A673 (cell line): Measurements from ENCODE around the gene WFIKKN1. TPM values are rescaled to one million over a fixed set of nuclear protein-coding genes. Genes with fewer than 3 reads are reported as not detected.

Experiments used
- BruUV-seq: library from RNA; stranded (reverse); fragments of 400-500 nt; replicated peaks from 2 replicates; lab custom pipeline; 2021; lab: Mats Ljungman, UMichigan
- CTCF ChIA-PET: fragments of 300-600 bp; sonication (Branson Sonifier 250); formaldehyde crosslinking; loops from one replicate; lab custom pipeline; 2022; ENCODE audit warnings: antibody characterized with exemption; lab: Charles Lee
- POLR2A ChIA-PET: fragments of 300-600 bp; sonication (Branson Sonifier 250); formaldehyde crosslinking; loops from one replicate; lab custom pipeline; 2022; ENCODE audit warnings: antibody characterized with exemption; ENCODE audit not compliant: low non-redundant PET; lab: Charles Lee
- DNase-seq: peaks from one replicate; pipeline ENCODE4 v3.0.0-alpha.2; 2015; ENCODE audit warnings: low spot score
- H3K27ac ChIP-seq: fragments of 200-600 bp; sonication (generic); 2 replicates; pipeline ENCODE4 v1.5.1; 2016; ENCODE audit warnings: mixed run types, low read depth, mild to moderate bottlenecking, mixed read lengths, antibody characterized with exemption, low read length; ENCODE audit not compliant: poor library complexity, severe bottlenecking
- H3K27me3 ChIP-seq: fragments of 200-600 bp; sonication (generic); replicated peaks from 2 replicates; pipeline ENCODE4 v1.6.1; 2017; ENCODE audit warnings: mixed run types, low read depth, mild to moderate bottlenecking, mixed read lengths, antibody characterized with exemption, low read length; ENCODE audit not compliant: insufficient read depth, poor library complexity
- H3K36me3 ChIP-seq: fragments of 200-600 bp; sonication (generic); 2 replicates; pipeline ENCODE4 v1.6.1; 2016; ENCODE audit warnings: mixed run types, mild to moderate bottlenecking, mixed read lengths, antibody characterized with exemption, low read length; ENCODE audit not compliant: insufficient read depth, poor library complexity, severe bottlenecking
- H3K4me1 ChIP-seq: fragments of 200-600 bp; sonication (generic); 2 replicates; pipeline ENCODE4 v1.6.1; 2017; ENCODE audit warnings: mixed run types, mild to moderate bottlenecking, mixed read lengths, antibody characterized with exemption, low read length; ENCODE audit not compliant: insufficient read depth, poor library complexity, severe bottlenecking
- H3K4me3 ChIP-seq: fragments of 200-600 bp; sonication (generic); 2 replicates; pipeline ENCODE4 v1.5.1; 2016; ENCODE audit warnings: low read depth, mixed run types, mild to moderate bottlenecking, mixed read lengths, low read length; ENCODE audit not compliant: poor library complexity, severe bottlenecking
- H3K9me3 ChIP-seq: fragments of 200-600 bp; sonication (generic); 2 replicates; pipeline ENCODE4 v1.6.1; 2016; ENCODE audit warnings: mixed run types, low read depth, mild to moderate bottlenecking, mixed read lengths, antibody characterized with exemption, low read length; ENCODE audit not compliant: poor library complexity, severe bottlenecking
- EZH2 ChIP-seq: fragments of 200-600 bp; sonication (generic); IDR thresholded peaks from 2 replicates; pipeline ENCODE4 v1.6.1; 2017; ENCODE audit warnings: borderline replicate concordance, low read depth, mild to moderate bottlenecking, mixed read lengths, antibody characterized with exemption, low read length; ENCODE audit not compliant: poor library complexity, severe bottlenecking
- intact Hi-C: fragments of 100-400 bp; cut with micrococcal nuclease; formaldehyde crosslinking; loops from one replicate; pipeline ENCODE4 v1.10.0; 2022; ENCODE audit not compliant: unreplicated experiment
- total RNA-seq: library from RNA; stranded (reverse); gene quantifications from 2 replicates; pipeline ENCODE4 v1.2.3, GENCODE V29; 2021
- TF ChIP-seq, protein P1 (sequence below): fragments of 300-800, 200-600 bp; sonication (generic); conservative IDR thresholded peaks from 2 replicates; pipeline ENCODE4 v1.5.1; 2017; ENCODE audit warnings: low read depth, mild to moderate bottlenecking, antibody characterized with exemption, low read length, moderate library complexity, mixed read lengths

The WFIKKN1 gene
- total RNA-seq, 1 experiment from 2014 or later, result 1.7 TPM

DNA sequence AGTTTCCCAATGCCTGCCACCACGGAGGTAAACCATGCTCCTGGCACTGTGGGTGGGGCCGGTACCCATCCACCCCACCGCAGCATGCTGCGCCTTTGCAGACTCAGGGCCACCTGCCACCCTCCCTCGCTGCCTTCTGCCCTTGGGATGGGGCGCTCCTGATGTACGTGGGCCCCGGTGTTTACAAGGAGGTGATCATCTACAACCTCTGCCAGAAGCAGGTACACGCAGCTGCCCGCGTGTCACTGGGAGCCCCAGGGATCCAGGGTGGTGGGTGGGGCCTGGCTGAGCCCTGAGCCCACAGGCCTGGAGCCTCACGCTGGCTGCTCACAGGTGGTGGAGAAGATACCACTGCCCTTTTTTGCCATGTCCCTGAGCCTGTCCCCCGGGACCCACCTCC lies 35.8 kb downstream of the WFIKKN1 start:
- no peak for TF ChIP-seq EZH2
- TF ChIP-seq, protein P1, sequence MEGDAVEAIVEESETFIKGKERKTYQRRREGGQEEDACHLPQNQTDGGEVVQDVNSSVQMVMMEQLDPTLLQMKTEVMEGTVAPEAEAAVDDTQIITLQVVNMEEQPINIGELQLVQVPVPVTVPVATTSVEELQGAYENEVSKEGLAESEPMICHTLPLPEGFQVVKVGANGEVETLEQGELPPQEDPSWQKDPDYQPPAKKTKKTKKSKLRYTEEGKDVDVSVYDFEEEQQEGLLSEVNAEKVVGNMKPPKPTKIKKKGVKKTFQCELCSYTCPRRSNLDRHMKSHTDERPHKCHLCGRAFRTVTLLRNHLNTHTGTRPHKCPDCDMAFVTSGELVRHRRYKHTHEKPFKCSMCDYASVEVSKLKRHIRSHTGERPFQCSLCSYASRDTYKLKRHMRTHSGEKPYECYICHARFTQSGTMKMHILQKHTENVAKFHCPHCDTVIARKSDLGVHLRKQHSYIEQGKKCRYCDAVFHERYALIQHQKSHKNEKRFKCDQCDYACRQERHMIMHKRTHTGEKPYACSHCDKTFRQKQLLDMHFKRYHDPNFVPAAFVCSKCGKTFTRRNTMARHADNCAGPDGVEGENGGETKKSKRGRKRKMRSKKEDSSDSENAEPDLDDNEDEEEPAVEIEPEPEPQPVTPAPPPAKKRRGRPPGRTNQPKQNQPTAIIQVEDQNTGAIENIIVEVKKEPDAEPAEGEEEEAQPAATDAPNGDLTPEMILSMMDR, result no peak
- BruUV-seq, result no TSS peak
- intact Hi-C loops, result no loop called here
- no peak for DNase-seq
- Histone ChIP-seq H3K9me3 (no peaks in the 10 kb centered on the region), H3K4me1 (peaks cover 3% of the 10 kb centered on the region), H3K4me3 (no peak overlapping the region), H3K36me3 (peaks cover 25% of the 10 kb centered on the region), H3K27me3 (no peaks in the 10 kb centered on the region), H3K27ac (no peak overlapping the region)
- ChIA-PET POLR2A (no interaction called here), CTCF (no interaction called here)

GRCh38 chr16:667113-667779 lies 36.5 kb downstream of the WFIKKN1 start:
- intact Hi-C loops, result no loop called here
- H3K36me3 ChIP-seq, result peaks cover 31% of the 10 kb centered on the region
- no peak overlapping the region for H3K4me3 ChIP-seq
- no peak for DNase-seq
- peak overlapping the region; percentile 94 for H3K27ac ChIP-seq
- ChIA-PET POLR2A (no interaction called here), CTCF (no interaction called here)
- TF ChIP-seq, protein P1, result no peak
- no peak for TF ChIP-seq EZH2
- H3K4me1 ChIP-seq, result peaks cover 3% of the 10 kb centered on the region
- BruUV-seq, result no TSS peak
- H3K9me3 ChIP-seq, result no peaks in the 10 kb centered on the region
- H3K27me3 ChIP-seq, result no peaks in the 10 kb centered on the region

GRCh38 chr16:667780-668518 lies 37.2 kb downstream of the WFIKKN1 start, which contains the start of gene RHOT2:
Gene RHOT2 (plus strand): TSS chr16:668132. CDS start chr16:668200, 68 bp downstream.
- peaks cover 35% of the 10 kb centered on the region for H3K36me3 ChIP-seq
- no peaks in the 10 kb centered on the region for H3K27me3 ChIP-seq
- intact Hi-C loops, result no loop called here
- CTCF ChIA-PET, result no interaction called here
- BruUV-seq, result no TSS peak
- POLR2A ChIA-PET, result no interaction called here
- TF ChIP-seq, protein P1, result peak; percentile 76
- no peak for TF ChIP-seq EZH2
- peak within 1 kb of the TSS; percentile 99 for H3K4me3 ChIP-seq
- H3K27ac ChIP-seq, result peak within 1 kb of the TSS; percentile 94
- DNase-seq, result peak; percentile 96
- peaks cover 3% of the 10 kb centered on the region for H3K4me1 ChIP-seq
- H3K9me3 ChIP-seq, result no peaks in the 10 kb centered on the region
